ENCODE results near the gene HCFC1R1. TPM values are rescaled to one million over a fixed set of nuclear protein-coding genes. Genes with fewer than 3 reads are reported as not detected.
"Not testable (repeated sequence)": the region's sequence is repeated elsewhere in the genome, so short reads cannot be mapped to it uniquely, and the experiment has no call there.

Gene HCFC1R1
- total RNA-seq, 1 experiment from 2014 or later = 76.0 TPM

- CTCF ChIA-PET = interaction anchor here (1.0 to 2.6 kb wide), 6 partner anchors 23 to 77 kb away, joined by 3 to 20 read pairs (median 4); partner anchors contain the start of gene ZNF205
- no peak overlapping the region for H3K4me3 Mint-ChIP-seq
- peaks cover 15% of the 10 kb centered on the region for H3K36me3 Mint-ChIP-seq
- H3K4me1 Mint-ChIP-seq = peaks cover 25% of the 10 kb centered on the region
- 0 out of 2 replicates have a peak, but pooled peaks cover 6% of the 10 kb centered on the region for H3K9me3 Mint-ChIP-seq
- POLR2A ChIA-PET = interaction anchor here (1.3 kb wide), 1 partner anchor 96 kb away, joined by 6 read pairs; no protein-coding TSS in a partner anchor
- ATAC-seq (no peak), DNase-seq (ENCODE audit: low spot score) (no peak)
- TF ChIP-seq ATF1 (CRISPR knock-in tag; IDR thresholded peaks at IDR 0.05) (no peak), FOXK1 (CRISPR knock-in tag; IDR thresholded peaks at IDR 0.05) (no peak), FOXP1 (CRISPR knock-in tag; IDR thresholded peaks at IDR 0.05; ENCODE audit: borderline replicate concordance) (no peak), GRHL2 (CRISPR knock-in tag; IDR thresholded peaks at IDR 0.05; ENCODE audit: insufficient replicate concordance, severe bottlenecking) (no peak), TP53 (CRISPR knock-in tag; IDR thresholded peaks at IDR 0.05) (no peak), HMGA2 (CRISPR knock-in tag; IDR thresholded peaks at IDR 0.05) (no peak), E2F4 (CRISPR knock-in tag; IDR thresholded peaks at IDR 0.05; ENCODE audit: borderline replicate concordance, low read depth) (no peak), ARID4B (CRISPR knock-in tag; IDR thresholded peaks at IDR 0.05; ENCODE audit: borderline replicate concordance) (no peak), ERG (CRISPR knock-in tag; IDR thresholded peaks at IDR 0.05) (no peak), ATF6 (CRISPR knock-in tag; IDR thresholded peaks at IDR 0.05) (no peak), STAT6 (CRISPR knock-in tag; conservative IDR thresholded peaks at IDR 0.05; ENCODE audit: low read depth) (no peak), USF1 (CRISPR knock-in tag; IDR thresholded peaks at IDR 0.05) (no peak), NR1H2 (CRISPR knock-in tag; IDR thresholded peaks at IDR 0.05) (no peak), ZNF138 (CRISPR knock-in tag; conservative IDR thresholded peaks at IDR 0.05) (no peak), ZNF425 (CRISPR knock-in tag; conservative IDR thresholded peaks at IDR 0.05) (no peak), ATF3 (CRISPR knock-in tag; conservative IDR thresholded peaks at IDR 0.05) (no peak)
- no peak overlapping the region for H3K27ac Mint-ChIP-seq
- peaks cover 10% of the 10 kb centered on the region; the same call in 1 of the 2 replicates for H3K27me3 Mint-ChIP-seq (ENCODE audit: low read depth)
Observed at GRCh38 chr16:3054965-3055733, 31.4 kb upstream of the HCFC1R1 start.

- H3K4me1 Mint-ChIP-seq = peaks cover 20% of the 10 kb centered on the region
- DNase-seq (ENCODE audit: low spot score); H3K9me3 Mint-ChIP-seq; H3K4me3 Mint-ChIP-seq; H3K27ac Mint-ChIP-seq; POLR2A ChIA-PET; CTCF ChIA-PET: not testable (repeated sequence)
- peaks cover 14% of the 10 kb centered on the region for H3K27me3 Mint-ChIP-seq (ENCODE audit: low read depth)
- peaks cover 16% of the 10 kb centered on the region for H3K36me3 Mint-ChIP-seq
- peak; percentile 36; the same call in 1 of the 2 replicates for ATAC-seq
Observed at GRCh38 chr16:3053330-3053710, 29.6 kb upstream of the HCFC1R1 start.
